HFFc6 (cell line): ENCODE data around the gene TPCN1. TPM values are rescaled to one million over a fixed set of nuclear protein-coding genes. Genes with fewer than 3 reads are reported as not detected.
A peak's percentile ranks its signal among the peaks of the same experiment; 100 is the strongest.

Experiments used
- DNase-seq: peaks from one replicate; pipeline ENCODE4 v3.0.0-alpha.2; 2018
- H3K27ac Mint-ChIP-seq: 2 replicates; pipeline ENCODE4 v1.8.0; 2020; ENCODE audit warnings: mild to moderate bottlenecking, mixed read lengths
- H3K27me3 Mint-ChIP-seq: 2 replicates; pipeline ENCODE4 v1.8.0; 2021; ENCODE audit warnings: mild to moderate bottlenecking, moderate library complexity, mixed read lengths; ENCODE audit not compliant: insufficient read depth
- H3K36me3 Mint-ChIP-seq: 2 replicates; pipeline ENCODE4 v1.8.0; 2021; ENCODE audit warnings: low read depth, mixed read lengths
- H3K4me1 Mint-ChIP-seq: 2 replicates; pipeline ENCODE4 v1.8.0; 2020; ENCODE audit warnings: low read depth, mixed read lengths
- H3K4me3 Mint-ChIP-seq: 2 replicates; pipeline ENCODE4 v1.8.0; 2020; ENCODE audit warnings: mild to moderate bottlenecking, moderate library complexity, mixed read lengths
- H3K9me3 Mint-ChIP-seq: 2 replicates; pipeline ENCODE4 v1.8.0; 2020; ENCODE audit warnings: mild to moderate bottlenecking, mixed read lengths
- total RNA-seq, 6 experiments: library from RNA; stranded (reverse); fragmentation: NEBNext Ultra II Directional; extraction: Animal tissue kit (Norgen Biotek cat#: 25700); gene quantifications; 2 replicates in 1 of 6; 3 replicates in 5 of 6; pipeline ENCODE4 v1.2.3, GENCODE V29; 2021
- TF ChIP-seq, protein P1 (sequence below): fragments of 200-600 bp; sonication (generic); IDR thresholded peaks from 2 replicates; pipeline ENCODE4 v1.5.0; 2021; ENCODE audit warnings: antibody characterized with exemption, mild to moderate bottlenecking

Gene TPCN1
- total RNA-seq, 6 experiments from 2014 or later: 19.0 to 33.3 (median 20.6) TPM

DNA sequence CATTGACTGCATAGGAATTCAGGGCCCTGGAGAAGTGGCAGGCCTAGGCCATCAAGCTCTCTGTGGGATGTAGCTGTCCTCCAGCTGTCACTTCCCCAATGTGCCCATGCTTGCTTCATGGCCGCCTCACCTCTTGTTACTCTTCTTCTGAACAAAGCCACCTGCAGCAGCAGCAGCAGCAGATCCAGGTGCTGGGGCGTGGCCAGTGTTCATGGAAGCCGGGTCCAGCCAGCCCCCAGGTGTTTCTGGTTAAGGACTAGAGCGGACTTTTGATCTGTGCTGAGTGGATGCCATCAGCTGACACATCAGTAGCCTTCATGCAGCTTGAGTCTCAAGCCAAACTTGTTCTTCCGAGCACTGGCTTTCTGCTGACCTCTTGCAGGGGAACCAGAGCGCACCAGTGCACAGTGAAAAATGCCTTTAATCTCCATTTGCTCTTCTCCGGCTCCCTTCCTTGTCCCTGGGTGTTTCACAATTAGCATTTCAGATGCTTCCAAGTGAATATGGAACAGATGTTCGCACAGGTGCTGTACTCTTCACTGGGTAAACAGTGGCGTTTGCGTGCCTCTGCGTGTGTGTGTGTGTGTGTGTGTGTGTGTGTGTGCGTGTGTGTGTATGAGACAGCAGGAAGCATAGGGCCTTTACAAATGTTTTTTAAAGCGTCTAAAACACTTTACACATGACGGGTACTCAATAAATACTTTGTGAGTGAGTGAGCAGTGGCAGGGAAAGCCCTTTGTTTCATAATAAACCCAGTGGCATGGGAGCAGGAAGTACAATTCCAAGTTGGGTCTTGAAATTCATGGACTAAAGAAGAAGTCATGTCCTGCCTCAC lies 20.1 kb downstream of the TPCN1 start:
- DNase-seq: peak; percentile 98
- Mint-ChIP-seq H3K4me1 (peaks cover 76% of the 10 kb centered on the region), H3K27me3 (peaks cover 10% of the 10 kb centered on the region), H3K27ac (peak overlapping the region; percentile 92), H3K9me3 (no peaks in the 10 kb centered on the region), H3K4me3 (peak overlapping the region; percentile 54), H3K36me3 (no peaks in the 10 kb centered on the region; the same call in 1 of the 2 replicates)
- TF ChIP-seq, protein P1, sequence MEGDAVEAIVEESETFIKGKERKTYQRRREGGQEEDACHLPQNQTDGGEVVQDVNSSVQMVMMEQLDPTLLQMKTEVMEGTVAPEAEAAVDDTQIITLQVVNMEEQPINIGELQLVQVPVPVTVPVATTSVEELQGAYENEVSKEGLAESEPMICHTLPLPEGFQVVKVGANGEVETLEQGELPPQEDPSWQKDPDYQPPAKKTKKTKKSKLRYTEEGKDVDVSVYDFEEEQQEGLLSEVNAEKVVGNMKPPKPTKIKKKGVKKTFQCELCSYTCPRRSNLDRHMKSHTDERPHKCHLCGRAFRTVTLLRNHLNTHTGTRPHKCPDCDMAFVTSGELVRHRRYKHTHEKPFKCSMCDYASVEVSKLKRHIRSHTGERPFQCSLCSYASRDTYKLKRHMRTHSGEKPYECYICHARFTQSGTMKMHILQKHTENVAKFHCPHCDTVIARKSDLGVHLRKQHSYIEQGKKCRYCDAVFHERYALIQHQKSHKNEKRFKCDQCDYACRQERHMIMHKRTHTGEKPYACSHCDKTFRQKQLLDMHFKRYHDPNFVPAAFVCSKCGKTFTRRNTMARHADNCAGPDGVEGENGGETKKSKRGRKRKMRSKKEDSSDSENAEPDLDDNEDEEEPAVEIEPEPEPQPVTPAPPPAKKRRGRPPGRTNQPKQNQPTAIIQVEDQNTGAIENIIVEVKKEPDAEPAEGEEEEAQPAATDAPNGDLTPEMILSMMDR: no peak

DNA sequence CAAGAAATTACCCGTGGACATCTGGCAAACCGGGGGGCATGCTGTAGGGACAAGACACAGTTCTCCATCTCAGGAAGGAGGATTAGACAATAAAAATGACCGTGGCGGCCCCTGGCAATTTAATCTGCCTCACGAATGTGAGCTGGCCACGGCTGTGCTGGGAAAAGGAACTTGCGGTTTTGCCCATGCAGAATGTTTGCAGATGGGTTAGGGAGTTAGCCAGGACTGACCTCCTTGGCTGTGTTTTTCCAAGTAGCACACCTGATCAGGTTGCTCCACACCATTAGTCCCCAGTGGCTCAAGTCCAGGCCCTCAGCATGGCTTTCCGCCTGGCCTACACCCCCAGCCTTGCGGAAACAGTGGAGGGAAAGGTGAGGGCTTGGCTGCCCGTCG lies 20.8 kb downstream of the TPCN1 start:
- no peaks in the 10 kb centered on the region; the same call in 1 of the 2 replicates for H3K36me3 Mint-ChIP-seq
- H3K9me3 Mint-ChIP-seq: no peaks in the 10 kb centered on the region
- peak overlapping the region; percentile 54; the same call in 1 of the 2 replicates for H3K4me3 Mint-ChIP-seq
- DNase-seq: no peak
- H3K27me3 Mint-ChIP-seq: peaks cover 10% of the 10 kb centered on the region
- H3K27ac Mint-ChIP-seq: peak overlapping the region; percentile 92
- TF ChIP-seq, protein P1: no peak
- peaks cover 76% of the 10 kb centered on the region for H3K4me1 Mint-ChIP-seq

DNA sequence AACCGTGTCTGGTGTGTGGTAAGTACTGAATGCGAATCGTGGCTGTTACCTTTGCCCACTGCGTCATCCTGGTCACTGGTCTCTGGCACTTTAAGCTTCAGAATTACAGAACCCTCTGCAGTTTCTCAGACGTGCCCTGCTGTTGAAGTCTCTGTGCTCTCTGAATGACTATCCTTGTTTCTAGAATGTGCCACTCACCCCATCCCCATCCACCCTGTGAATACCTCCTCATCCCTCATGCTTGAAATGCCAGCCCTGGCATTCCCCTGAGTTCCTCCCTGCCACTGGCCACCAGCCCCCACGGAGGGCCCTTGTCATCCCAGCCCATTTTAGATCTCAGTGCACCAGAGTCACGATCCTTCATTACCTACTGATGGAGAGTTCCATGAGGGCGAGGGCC lies 21.3 kb downstream of the TPCN1 start:
- Mint-ChIP-seq H3K9me3 (no peaks in the 10 kb centered on the region), H3K4me3 (no peak overlapping the region), H3K36me3 (no peaks in the 10 kb centered on the region; the same call in 1 of the 2 replicates), H3K27me3 (peaks cover 10% of the 10 kb centered on the region), H3K4me1 (peaks cover 82% of the 10 kb centered on the region), H3K27ac (peak overlapping the region; percentile 92)
- no peak for DNase-seq
- TF ChIP-seq, protein P1: no peak

DNA sequence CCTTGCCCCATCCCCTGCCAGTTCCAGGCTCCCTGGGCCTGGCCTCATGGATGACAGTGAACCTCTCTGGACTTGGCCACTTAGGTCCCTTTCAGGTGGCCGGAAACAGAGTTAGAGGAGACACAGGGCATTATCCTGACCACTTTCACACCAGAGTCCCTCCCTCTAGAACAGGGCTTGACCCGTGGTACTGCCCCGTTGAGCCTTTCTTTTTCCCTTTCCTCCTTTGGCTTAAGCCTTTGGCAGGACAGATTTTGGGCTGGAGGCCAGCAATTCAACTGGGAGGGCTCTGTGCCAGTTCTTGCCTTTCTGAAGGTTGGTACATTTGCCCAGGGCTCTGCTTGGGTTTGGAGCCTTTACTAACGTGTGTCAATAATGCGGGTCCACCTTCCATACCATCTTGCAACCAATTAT lies 22.8 kb downstream of the TPCN1 start:
- no peak overlapping the region for H3K4me3 Mint-ChIP-seq
- no peak for DNase-seq
- H3K9me3 Mint-ChIP-seq: no peaks in the 10 kb centered on the region
- H3K27me3 Mint-ChIP-seq: peaks cover 12% of the 10 kb centered on the region
- TF ChIP-seq, protein P1: no peak
- peak overlapping the region; percentile 52 for H3K27ac Mint-ChIP-seq
- peaks cover 76% of the 10 kb centered on the region for H3K4me1 Mint-ChIP-seq
- no peaks in the 10 kb centered on the region; the same call in 1 of the 2 replicates for H3K36me3 Mint-ChIP-seq

DNA sequence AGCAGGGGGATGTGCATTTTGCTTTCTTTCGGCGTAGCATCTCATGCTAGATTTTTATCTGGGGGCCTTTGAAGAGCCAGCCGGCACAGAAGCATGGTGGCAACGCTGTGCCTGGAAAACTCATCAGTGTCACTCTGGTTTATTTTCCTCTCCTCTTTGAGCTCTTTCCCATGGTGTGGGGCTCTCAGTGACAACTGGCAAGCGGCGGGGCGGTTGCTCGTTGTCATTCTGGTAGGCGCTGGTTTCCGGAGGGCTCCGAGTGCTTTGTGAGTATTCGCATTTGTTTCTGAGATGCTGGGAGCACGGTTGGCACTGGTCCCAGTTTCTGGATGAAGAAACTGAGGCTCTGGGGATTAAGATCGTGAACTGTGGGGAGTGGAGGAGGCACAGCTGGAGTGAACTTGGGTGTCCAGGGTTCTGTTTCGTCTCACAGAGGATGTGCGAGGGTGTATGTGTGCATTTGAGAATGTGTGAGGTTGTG lies 23.3 kb downstream of the TPCN1 start:
- Mint-ChIP-seq H3K4me1 (peaks cover 71% of the 10 kb centered on the region), H3K27me3 (peaks cover 10% of the 10 kb centered on the region), H3K9me3 (no peaks in the 10 kb centered on the region), H3K36me3 (no peaks in the 10 kb centered on the region; the same call in none of the 2 replicates), H3K4me3 (peak overlapping the region; percentile 50), H3K27ac (peak overlapping the region; percentile 66)
- TF ChIP-seq, protein P1: no peak
- no peak for DNase-seq
